Activated naive CD4-positive, alpha-beta T cell treated with anti-CD3 and anti-CD28 coated beads, Interleukin-2, amount 50 U/mL, for 16 hours (primary cell): ENCODE data around the gene NECAB2.

Experiments
- DNase-seq: peaks from one replicate; pipeline ENCODE4 v3.0.0-alpha.2; 2020

Gene NECAB2

GRCh38 chr16:83952940-83953795 is 14.9 kb upstream of the NECAB2 start, which contains the start of gene OSGIN1:
TSS of gene OSGIN1 (plus strand) at chr16:83953240. CDS start at chr16:83957672, 4,432 bp downstream.
- DNase-seq: peak; percentile 85

GRCh38 chr16:83953796-83954576 is 14.1 kb upstream of the NECAB2 start:
- DNase-seq: no peak

- DNase-seq: no peak
These were observed 13.4 kb upstream of the NECAB2 start for GRCh38 chr16:83954577-83955016.

- DNase-seq: no peak
These were observed 12.6 kb upstream of the NECAB2 start for GRCh38 chr16:83955218-83956130.

- DNase-seq: peak; percentile 72
These were observed 11.4 kb upstream of the NECAB2 start for GRCh38 chr16:83956336-83957289.

- no peak for DNase-seq
These were observed 10.7 kb upstream of the NECAB2 start for GRCh38 chr16:83957296-83957855.

- DNase-seq: no peak
These were observed 9.8 kb upstream of the NECAB2 start for GRCh38 chr16:83958137-83958845.

- no peak for DNase-seq
These were observed 9.0 kb upstream of the NECAB2 start for GRCh38 chr16:83958846-83959565.

- DNase-seq: no peak
These were observed 8.2 kb upstream of the NECAB2 start for GRCh38 chr16:83959656-83960434.

GRCh38 chr16:83960521-83961249 is 7.4 kb upstream of the NECAB2 start:
- DNase-seq: no peak

- no peak for DNase-seq
These were observed 6.5 kb upstream of the NECAB2 start for GRCh38 chr16:83961591-83961990.

- DNase-seq: no peak
These were observed 4.5 kb upstream of the NECAB2 start for GRCh38 chr16:83963277-83964119.

- DNase-seq: no peak
These were observed 3.2 kb upstream of the NECAB2 start for GRCh38 chr16:83964684-83965443.

- DNase-seq: no peak
These were observed 2.4 kb upstream of the NECAB2 start for GRCh38 chr16:83965444-83966152.

- no peak for DNase-seq
These were observed 1.8 kb upstream of the NECAB2 start for GRCh38 chr16:83966153-83966696.

- no peak for DNase-seq
These were observed 953 bp upstream of the NECAB2 start for GRCh38 chr16:83967091-83967490.
